IPS-18c (cell line): ENCODE measurements around the gene DOCK3.
"Not testable (repeated sequence)": the region's sequence is repeated elsewhere in the genome, so short reads cannot be mapped to it uniquely, and the experiment has no call there.

Experiments
- H3K4me3 ChIP-seq: 2 replicates; pipeline ENCODE4 v1.7.0; 2013; ENCODE audit warnings: low read depth, mild to moderate bottlenecking, low read length, moderate library complexity; ENCODE audit not compliant: insufficient read depth
- H3K9me3 ChIP-seq: one replicate; pipeline ENCODE4 v1.6.1; 2013; ENCODE audit warnings: mild to moderate bottlenecking, low read length, moderate library complexity; ENCODE audit not compliant: control insufficient read depth, insufficient read depth

The DOCK3 gene

DNA sequence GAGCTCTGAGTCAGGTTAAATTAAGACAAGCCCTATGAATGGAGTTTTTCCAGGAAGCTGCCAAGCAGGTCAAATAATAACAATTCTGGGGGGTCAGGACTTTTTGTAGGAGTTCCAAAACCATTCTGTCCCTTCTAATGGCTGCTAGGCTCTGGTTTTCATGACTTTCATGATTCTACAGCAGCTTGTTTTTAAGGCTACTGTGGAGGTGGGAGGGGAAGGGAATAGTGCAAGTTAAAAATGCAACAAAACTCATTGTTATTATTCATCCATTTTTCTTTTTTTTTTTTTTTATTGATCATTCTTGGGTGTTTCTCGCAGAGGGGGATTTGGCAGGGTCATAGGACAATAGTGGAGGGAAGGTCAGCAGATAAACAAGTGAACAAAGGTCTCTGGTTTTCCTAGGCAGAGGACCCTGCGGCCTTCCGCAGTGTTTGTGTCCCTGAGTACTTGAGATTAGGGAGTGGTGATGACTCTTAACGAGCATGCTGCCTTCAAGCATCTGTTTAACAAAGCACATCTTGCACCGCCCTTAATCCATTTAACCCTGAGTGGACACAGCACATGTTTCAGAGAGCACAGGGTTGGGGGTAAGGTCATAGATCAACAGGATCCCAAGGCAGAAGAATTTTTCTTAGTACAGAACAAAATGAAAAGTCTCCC is 633.3 kb downstream of the DOCK3 start:
- not testable (repeated sequence) for H3K4me3 ChIP-seq, H3K9me3 ChIP-seq

DNA sequence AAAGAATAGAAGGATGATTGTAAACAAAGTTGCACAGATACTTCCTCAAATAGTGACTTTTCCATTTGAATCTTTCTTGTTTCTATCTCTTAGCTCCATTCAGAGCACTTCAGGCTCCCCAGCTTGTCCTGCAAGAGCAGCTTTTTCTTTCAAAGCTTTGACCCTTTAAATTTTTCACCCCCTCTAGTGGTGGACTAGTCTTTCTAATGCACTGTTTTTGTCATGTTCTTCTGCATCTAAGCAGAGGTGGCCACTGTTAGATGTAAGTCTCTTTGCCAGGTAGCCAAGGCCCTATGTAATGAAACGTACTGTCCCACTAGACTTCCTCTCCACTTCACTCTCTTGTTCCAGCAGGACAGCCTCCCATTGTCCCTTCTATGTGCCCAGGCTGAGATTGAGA is 636.3 kb downstream of the DOCK3 start:
- Histone ChIP-seq H3K9me3 (no peaks in the 10 kb centered on the region), H3K4me3 (no peak overlapping the region)

DNA sequence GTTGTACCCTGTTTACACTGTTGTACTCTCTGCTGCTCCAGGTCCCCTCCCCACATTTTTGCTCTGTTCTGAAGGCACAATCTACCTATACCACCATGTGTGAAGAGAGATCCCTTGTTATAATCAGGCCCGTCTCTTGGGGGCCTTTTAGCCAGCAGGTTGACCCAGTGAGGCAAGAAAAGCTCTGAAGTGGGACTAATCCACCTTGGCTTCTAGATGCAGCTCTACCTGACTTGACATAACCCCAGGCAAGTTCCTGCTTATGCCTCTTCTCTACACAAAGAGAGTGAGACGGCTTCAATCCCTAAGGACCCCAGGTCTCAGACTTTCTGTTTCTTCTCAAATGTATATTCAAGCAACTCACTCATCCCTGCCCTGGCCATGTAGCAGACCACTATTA is 653.5 kb downstream of the DOCK3 start:
- no peak overlapping the region for H3K4me3 ChIP-seq
- H3K9me3 ChIP-seq, result no peaks in the 10 kb centered on the region

DNA sequence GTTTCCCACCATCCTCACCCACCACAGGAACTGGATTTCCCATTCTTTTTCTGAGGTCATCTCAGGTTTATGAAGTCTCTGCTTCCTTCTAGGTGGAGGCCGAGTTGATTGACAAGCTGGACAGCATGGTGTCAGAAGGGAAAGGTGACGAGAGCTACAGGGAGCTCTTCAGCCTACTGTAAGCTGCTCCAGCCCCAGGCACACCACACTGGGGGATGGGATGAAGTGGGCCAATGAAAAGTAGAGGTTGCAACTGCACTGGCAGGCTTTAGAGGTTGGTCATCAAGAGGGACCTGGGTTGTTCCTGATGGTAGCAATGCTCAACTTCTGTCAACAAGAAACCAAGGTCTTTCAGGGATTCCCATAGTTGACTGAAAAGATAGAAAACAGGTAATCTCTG is 655.3 kb downstream of the DOCK3 start:
- Histone ChIP-seq H3K4me3 (no peak overlapping the region), H3K9me3 (no peaks in the 10 kb centered on the region)

DNA sequence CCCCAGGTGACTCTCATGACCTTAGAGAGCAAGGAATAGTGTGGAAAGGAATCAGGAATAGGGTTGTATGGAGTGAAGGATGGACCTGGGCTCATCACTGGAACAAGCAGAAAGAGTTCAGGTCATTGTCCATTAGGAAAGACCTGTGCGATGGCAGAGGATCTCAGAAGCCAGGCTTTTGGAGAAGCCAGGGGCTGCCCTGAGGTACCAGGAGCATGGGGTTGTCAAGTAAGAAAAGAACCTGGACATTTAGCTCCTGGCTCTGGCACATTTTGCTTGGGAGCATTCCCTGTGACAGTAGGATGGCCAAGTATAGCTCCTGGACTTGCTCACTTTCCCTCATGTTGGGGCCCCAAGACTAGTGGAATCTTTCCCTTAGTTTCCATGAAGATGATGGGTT is 657.4 kb downstream of the DOCK3 start:
- no peaks in the 10 kb centered on the region for H3K9me3 ChIP-seq
- H3K4me3 ChIP-seq, result no peak overlapping the region

DNA sequence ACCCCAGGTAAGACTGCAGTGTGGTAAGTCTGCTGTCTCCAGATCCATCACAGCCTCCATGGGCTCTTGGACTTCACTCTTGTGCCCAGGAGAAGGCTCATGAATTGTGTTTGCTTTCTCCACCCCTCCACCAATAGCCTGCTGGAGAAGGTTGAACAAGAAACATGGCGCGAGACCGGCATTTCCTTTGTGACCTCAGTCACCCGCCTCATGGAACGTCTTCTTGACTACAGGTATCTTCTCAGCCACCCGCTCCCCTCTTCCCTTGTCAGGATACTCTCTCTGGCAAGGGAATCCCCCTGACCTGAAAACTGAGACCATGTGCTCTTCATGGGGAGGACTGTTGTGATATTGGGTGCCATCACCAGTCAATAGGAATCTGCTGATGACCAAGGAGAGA is 658.3 kb downstream of the DOCK3 start:
- Histone ChIP-seq H3K9me3 (no peaks in the 10 kb centered on the region), H3K4me3 (no peak overlapping the region)

DNA sequence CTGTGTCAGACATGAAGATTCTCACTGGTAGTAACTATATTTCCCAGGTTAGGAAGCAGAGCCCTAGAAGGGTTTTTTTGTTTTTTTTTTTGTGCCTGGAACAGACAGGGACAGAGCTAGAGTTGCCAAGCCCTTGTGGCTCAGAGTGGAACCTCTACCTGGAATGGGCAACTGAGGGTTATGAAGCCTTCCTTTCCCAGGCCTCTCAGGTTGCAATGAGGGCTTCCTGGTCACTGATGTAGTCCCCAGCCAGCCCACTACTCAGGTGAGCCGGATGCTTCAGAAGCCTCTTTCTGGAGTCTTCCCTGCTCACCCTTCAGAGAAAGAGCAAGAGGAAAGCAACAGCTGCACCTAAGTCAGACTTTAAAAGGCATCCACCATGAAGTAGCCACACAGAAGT is 661.5 kb downstream of the DOCK3 start:
- H3K4me3 ChIP-seq, result no peak overlapping the region

DNA sequence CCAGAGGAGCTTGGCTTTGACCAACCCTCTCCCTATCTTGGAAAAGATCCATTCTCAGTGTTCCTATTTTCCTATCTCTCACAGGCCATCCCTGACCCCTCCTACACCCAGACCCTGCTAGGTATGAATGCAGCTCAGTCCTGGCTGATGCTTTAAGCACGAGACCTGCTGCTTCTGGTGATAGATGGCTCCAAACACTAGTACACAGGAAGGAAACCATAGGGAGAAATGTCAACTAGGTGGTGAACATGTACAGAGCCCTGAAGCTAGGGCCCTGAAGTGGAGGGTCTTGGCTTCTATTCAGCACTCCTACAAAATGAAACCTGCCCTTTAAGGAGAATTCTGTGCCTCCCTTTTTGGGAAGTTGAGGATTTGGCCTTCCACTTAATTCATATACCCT is 662.9 kb downstream of the DOCK3 start:
- Histone ChIP-seq H3K4me3 (no peak overlapping the region), H3K9me3 (no peaks in the 10 kb centered on the region)

More for the DNA sequence above, 661.5 kb downstream of the DOCK3 start:
- H3K9me3 ChIP-seq, result no peaks in the 10 kb centered on the region

DNA sequence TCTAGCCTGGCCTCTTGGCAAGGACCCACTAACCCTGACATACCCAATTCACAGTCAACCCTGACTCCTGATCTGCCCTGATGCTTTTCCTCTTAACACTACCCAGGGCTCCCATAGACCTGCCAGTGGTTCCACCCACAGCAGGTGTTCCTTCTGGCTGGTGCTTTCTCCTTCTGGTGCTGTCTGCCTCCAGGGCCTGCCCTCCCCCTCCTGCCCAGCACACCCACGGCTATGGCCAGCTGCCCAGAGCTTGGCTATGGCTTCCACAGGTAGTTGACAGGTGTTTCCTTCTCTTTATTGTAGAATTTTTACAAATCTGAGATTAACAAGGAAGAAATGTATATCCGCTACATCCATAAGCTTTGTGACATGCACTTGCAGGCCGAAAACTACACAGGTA is 663.9 kb downstream of the DOCK3 start:
- Histone ChIP-seq H3K4me3 (no peak overlapping the region), H3K9me3 (no peaks in the 10 kb centered on the region)

DNA sequence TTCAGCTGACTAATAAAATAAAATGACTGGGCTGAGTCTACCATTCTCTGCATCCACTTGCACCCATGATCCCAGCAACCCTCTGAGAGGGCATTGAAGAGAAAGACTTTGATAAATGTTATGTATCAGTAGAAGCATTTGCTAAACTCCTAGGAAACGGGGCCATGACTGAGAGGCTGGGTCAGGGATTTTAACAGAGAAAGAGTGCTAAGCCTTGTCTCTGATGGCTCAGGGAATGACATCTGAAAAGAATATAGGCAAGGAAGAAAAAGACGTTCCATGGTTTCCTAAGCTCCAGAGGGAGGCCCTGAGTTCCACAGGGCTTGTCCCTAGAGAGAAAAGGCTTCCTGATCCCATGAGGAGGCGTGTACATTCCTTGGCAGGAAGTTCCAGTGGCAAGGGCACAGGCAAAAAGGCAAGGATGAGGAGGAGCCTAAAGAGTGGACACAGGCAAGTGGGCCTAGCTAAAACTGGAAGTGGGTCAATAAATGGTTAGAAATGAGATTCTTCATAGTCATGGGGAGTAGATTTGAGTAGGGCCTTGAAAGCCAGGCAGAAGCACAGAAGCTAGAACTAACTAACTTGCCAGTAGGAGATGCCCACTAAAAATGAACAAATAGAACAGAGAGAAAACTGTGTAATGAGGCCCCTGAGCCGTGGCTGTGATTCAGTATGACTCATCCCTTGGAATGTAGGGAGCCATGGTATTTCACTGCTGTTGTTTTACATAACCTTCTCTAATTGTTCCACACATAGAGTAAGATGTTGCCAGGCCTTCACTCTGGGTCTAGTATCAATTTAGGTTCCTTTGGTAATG is 665.5 kb downstream of the DOCK3 start:
- Histone ChIP-seq H3K4me3 (no peak overlapping the region), H3K9me3 (no peaks in the 10 kb centered on the region)

DNA sequence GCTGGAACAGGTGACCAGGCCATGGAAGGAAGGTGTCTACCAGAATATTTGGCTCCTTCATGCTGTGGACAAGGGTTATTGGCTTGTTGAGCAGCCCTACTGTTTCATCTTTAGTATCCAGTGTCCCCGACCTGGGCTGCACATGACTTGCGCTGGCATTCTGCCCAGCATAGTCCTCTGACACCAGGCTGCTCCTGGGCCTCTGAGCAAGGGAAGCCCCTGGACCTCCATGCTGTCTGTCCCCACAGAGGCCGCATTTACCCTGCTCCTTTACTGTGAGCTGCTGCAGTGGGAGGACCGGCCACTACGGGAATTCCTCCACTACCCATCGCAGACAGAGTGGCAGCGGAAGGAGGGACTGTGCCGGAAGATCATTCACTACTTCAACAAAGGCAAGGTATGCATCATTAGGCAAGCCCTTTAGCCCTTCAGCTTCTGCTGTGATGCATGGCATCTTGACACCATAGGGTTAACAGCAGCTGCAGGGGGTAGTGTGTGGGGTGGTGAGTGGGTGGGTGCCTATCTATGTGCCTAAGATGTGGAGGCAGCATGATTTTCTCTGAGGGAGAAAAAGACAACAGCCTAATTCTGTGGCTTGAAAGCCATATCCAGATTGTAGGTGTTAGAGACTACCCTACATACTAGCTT is 666.4 kb downstream of the DOCK3 start:
- Histone ChIP-seq H3K9me3 (no peaks in the 10 kb centered on the region), H3K4me3 (no peak overlapping the region; the same call in 1 of the 2 replicates)

DNA sequence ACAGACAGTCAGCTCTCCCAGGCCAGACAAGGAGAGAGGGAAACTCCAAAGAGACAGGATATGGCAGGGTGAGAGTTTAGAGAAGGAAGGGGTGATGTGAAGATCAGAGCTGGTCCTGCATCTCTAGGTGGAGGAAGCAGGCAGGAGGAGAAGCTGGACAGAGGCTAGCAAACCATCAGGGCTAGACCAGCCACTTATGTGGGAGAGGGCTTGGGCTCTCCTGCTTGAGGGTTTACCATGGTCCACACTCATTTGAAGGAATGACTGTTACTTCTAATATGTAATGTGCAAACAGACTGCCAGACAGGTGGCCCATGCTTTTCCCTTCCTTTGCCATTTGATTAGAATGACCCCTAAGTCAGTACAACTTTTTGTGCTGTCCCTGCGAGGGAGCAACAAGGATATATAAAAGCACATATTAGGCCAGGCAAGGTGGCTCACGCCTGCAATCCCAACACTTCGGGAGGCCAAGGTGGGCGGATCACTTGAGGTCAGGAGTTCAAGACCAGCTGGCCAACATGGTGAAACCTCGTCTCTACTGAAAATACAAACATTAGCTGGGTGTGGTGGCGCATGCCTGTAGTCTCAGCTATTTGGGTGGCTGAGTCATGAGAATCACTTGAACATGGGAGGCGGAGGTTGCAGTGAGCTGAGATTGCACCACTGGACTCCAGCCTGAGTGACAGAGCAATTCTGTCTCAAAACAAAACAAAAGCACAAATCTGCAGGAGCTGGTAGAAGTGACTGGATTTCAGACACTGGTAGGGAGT is 669.4 kb downstream of the DOCK3 start:
- Histone ChIP-seq H3K9me3 (no peaks in the 10 kb centered on the region), H3K4me3 (no peak overlapping the region)

DNA sequence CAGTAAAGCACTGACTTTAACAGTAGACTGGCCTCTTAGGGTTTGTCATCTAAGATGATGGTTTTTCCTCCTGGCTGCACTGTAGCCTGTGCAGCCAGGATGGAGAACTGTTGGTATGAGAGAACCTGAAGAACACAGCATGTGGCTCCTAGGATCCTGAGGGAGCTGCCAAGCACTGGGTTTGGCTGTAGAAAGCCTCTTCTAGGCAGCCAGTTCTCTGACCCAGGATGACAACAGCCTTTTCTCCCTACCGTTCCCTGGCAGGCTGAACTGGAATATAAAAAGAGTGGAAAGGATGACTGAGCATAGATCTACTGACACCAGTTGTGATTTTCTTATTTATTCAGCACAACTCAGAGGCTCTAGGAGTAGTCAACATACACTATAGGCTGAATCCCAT is 676.0 kb downstream of the DOCK3 start:
- Histone ChIP-seq H3K9me3 (no peaks in the 10 kb centered on the region), H3K4me3 (no peak overlapping the region)

DNA sequence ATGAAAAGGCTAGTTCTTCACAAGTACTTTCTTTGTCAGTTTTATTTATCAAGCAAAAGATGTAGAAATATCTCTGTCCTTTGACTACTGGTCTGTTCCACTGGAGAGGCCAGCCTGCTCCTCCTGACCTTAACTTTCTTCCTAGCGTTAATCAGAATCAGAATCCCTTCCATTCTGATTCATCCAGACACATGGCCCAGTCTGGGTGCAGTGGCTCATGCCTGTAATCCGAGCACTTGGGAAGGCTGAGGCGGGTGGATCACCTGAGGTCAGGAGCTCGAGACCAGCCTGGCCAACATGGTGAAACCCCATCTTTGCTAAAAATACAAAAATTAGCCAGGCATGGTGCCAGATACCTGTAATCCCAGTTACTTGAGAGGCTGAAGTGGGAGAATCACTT is 678.4 kb downstream of the DOCK3 start:
- Histone ChIP-seq H3K9me3 (no peaks in the 10 kb centered on the region), H3K4me3 (no peak overlapping the region)

DNA sequence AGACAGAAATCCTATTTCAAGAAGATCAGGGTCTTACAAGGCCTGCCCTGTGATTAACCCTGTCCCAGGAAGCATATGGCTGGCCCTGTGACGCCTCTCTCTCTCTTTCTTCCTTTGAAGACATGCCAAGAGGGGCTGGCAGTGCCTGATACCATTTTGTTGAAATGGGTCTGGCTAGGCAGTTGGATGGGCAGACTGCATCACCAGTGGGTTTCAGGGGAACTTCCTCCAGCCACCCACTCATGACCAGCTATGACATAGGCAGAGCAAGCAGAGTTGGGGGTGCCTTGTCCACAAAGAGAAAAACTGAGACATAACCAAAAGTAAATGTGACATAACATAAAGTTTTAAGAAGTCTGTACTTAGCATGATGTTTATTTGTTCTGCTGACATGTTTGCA is 679.0 kb downstream of the DOCK3 start:
- Histone ChIP-seq H3K9me3 (no peaks in the 10 kb centered on the region), H3K4me3 (no peak overlapping the region)

DNA sequence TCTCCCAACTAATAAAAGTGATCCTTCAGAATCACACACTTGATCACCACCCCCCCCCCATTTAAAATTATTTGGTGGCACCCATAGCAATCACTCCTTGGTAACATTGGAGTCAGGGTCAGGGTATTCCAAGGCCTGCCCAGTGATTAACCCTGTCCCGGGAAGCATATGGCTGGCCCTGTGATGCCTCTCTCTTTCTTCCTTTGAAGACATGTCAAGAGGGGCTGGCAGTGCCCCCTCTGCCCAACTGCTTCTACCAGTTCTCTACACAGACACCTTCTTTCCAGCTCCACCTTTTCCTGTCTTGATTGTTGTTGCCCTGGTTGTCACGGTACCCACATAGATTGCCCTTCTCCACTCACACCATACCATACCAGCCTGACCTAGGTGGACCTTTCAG is 679.4 kb downstream of the DOCK3 start:
- H3K4me3 ChIP-seq, result no peak overlapping the region
- no peaks in the 10 kb centered on the region for H3K9me3 ChIP-seq

DNA sequence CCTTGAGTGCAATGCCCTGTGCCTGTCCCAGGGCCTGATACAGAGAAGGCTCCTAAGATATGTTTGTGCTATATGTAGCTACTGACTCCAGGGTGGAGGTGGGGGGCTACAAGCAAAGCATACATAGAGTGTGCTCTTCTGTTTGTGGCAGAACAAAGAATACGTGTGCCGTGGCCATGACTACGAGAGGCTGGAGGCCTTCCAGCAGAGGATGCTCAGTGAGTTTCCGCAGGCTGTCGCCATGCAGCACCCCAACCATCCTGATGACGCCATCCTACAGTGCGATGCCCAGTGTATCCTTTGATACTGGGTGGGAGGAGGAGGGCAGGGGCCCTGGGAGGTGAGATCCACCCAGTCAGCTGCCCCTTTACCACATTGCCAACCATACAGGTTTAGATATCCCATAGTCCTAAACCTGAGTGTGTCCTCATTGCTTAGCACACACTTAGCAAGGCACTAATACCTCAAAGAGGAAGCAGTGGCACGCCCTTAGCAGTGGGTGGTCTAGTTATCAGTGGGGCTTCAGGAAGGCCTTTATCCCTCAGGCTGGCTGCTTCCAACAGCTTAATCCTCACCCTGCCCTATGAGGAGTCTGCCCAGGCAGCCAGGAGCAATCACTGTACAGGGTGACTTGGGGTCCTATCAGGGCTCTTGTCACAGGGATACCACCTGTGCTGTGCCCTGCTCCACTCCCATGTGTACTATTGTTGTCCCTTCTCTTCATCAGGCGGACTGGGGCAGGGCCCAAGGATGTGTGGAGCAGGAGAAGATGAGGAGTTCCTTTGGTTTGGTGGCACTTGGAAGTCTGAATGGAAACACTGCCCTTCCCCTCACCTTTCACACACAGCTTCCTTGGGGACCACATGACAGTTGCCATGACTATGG is 680.2 kb downstream of the DOCK3 start:
- no peak overlapping the region for H3K4me3 ChIP-seq
- H3K9me3 ChIP-seq, result no peaks in the 10 kb centered on the region
